ENCODE data around the gene ZNF654.
"Not testable (repeated sequence)": the region's sequence is repeated elsewhere in the genome, so short reads cannot be mapped to it uniquely, and the experiment has no call there.

Gene ZNF654

GRCh38 chr3:88090681-88091080 lies 31.6 kb downstream of the ZNF654 start:
- peaks cover 5% of the 10 kb centered on the region for H3K9me3 Mint-ChIP-seq
- H3K27me3 Mint-ChIP-seq (ENCODE audit: low read depth): no peaks in the 10 kb centered on the region
- no peak overlapping the region for H3K4me3 Mint-ChIP-seq
- no peaks in the 10 kb centered on the region for H3K4me1 Mint-ChIP-seq (ENCODE audit: low read depth)
- no peak overlapping the region for H3K27ac Mint-ChIP-seq
- H3K36me3 Mint-ChIP-seq (ENCODE audit: low read depth): peaks cover 40% of the 10 kb centered on the region

- Mint-ChIP-seq H3K4me1 (ENCODE audit: low read depth) (no peaks in the 10 kb centered on the region), H3K27ac (no peak overlapping the region), H3K9me3 (peaks cover 5% of the 10 kb centered on the region), H3K27me3 (ENCODE audit: low read depth) (no peaks in the 10 kb centered on the region), H3K4me3 (no peak overlapping the region), H3K36me3 (ENCODE audit: low read depth) (peaks cover 50% of the 10 kb centered on the region)
Observed at GRCh38 chr3:88092270-88092669, 33.2 kb downstream of the ZNF654 start.

- no peaks in the 10 kb centered on the region for H3K27me3 Mint-ChIP-seq (ENCODE audit: low read depth)
- H3K36me3 Mint-ChIP-seq (ENCODE audit: low read depth): peaks cover 56% of the 10 kb centered on the region
- peaks cover 15% of the 10 kb centered on the region for H3K9me3 Mint-ChIP-seq
- H3K27ac Mint-ChIP-seq: no peak overlapping the region
- H3K4me3 Mint-ChIP-seq: no peak overlapping the region
- H3K4me1 Mint-ChIP-seq (ENCODE audit: low read depth): peaks cover 6% of the 10 kb centered on the region
Observed at GRCh38 chr3:88093266-88093665, 34.2 kb downstream of the ZNF654 start.

GRCh38 chr3:88101142-88101541 lies 42.1 kb downstream of the ZNF654 start:
- Mint-ChIP-seq H3K9me3 (peaks cover 19% of the 10 kb centered on the region), H3K27ac (no peak overlapping the region), H3K4me3 (no peak overlapping the region), H3K4me1 (ENCODE audit: low read depth) (peaks cover 19% of the 10 kb centered on the region), H3K36me3 (ENCODE audit: low read depth) (peaks cover 49% of the 10 kb centered on the region), H3K27me3 (ENCODE audit: low read depth) (no peaks in the 10 kb centered on the region)

- Mint-ChIP-seq H3K27me3 (ENCODE audit: low read depth) (no peaks in the 10 kb centered on the region), H3K4me1 (ENCODE audit: low read depth) (peaks cover 14% of the 10 kb centered on the region), H3K27ac (no peak overlapping the region), H3K4me3 (no peak overlapping the region), H3K36me3 (ENCODE audit: low read depth) (peaks cover 24% of the 10 kb centered on the region), H3K9me3 (no peaks in the 10 kb centered on the region)
Observed at GRCh38 chr3:88105325-88105724, 46.3 kb downstream of the ZNF654 start.

GRCh38 chr3:88112289-88112688 lies 53.2 kb downstream of the ZNF654 start:
- Mint-ChIP-seq H3K4me3 (no peak overlapping the region), H3K27me3 (ENCODE audit: low read depth) (no peaks in the 10 kb centered on the region), H3K9me3 (no peaks in the 10 kb centered on the region), H3K27ac (no peak overlapping the region), H3K4me1 (ENCODE audit: low read depth) (peaks cover 12% of the 10 kb centered on the region), H3K36me3 (ENCODE audit: low read depth) (peaks cover 10% of the 10 kb centered on the region)

GRCh38 chr3:88113311-88114162 lies 54.5 kb downstream of the ZNF654 start:
- no peak overlapping the region for H3K27ac Mint-ChIP-seq
- H3K27me3 Mint-ChIP-seq (ENCODE audit: low read depth): no peaks in the 10 kb centered on the region

GRCh38 chr3:88114878-88115549 lies 56.0 kb downstream of the ZNF654 start:
- Mint-ChIP-seq H3K27ac (no peak overlapping the region), H3K36me3 (ENCODE audit: low read depth) (peaks cover 23% of the 10 kb centered on the region), H3K4me1 (ENCODE audit: low read depth) (peaks cover 10% of the 10 kb centered on the region), H3K27me3 (ENCODE audit: low read depth) (no peaks in the 10 kb centered on the region), H3K4me3 (no peak overlapping the region), H3K9me3 (peaks cover 4% of the 10 kb centered on the region)

More at GRCh38 chr3:88113311-88114162, 54.5 kb downstream of the ZNF654 start:
- peaks cover 14% of the 10 kb centered on the region for H3K4me1 Mint-ChIP-seq (ENCODE audit: low read depth)
- H3K4me3 Mint-ChIP-seq: no peak overlapping the region
- peaks cover 4% of the 10 kb centered on the region for H3K9me3 Mint-ChIP-seq
- peaks cover 21% of the 10 kb centered on the region for H3K36me3 Mint-ChIP-seq (ENCODE audit: low read depth)

GRCh38 chr3:88117683-88118082 lies 58.6 kb downstream of the ZNF654 start:
- no peak overlapping the region for H3K4me3 Mint-ChIP-seq
- H3K27me3 Mint-ChIP-seq (ENCODE audit: low read depth): no peaks in the 10 kb centered on the region
- H3K4me1 Mint-ChIP-seq (ENCODE audit: low read depth): peaks cover 10% of the 10 kb centered on the region
- peaks cover 29% of the 10 kb centered on the region for H3K36me3 Mint-ChIP-seq (ENCODE audit: low read depth)
- H3K27ac Mint-ChIP-seq: no peak overlapping the region
- peaks cover 4% of the 10 kb centered on the region for H3K9me3 Mint-ChIP-seq

GRCh38 chr3:88118603-88119002 lies 59.5 kb downstream of the ZNF654 start:
- H3K4me1 Mint-ChIP-seq (ENCODE audit: low read depth): peaks cover 10% of the 10 kb centered on the region
- H3K36me3 Mint-ChIP-seq (ENCODE audit: low read depth): peaks cover 29% of the 10 kb centered on the region
- not testable (repeated sequence) for H3K4me3 Mint-ChIP-seq; H3K27ac Mint-ChIP-seq; H3K27me3 Mint-ChIP-seq (ENCODE audit: low read depth); H3K9me3 Mint-ChIP-seq

- H3K4me1 Mint-ChIP-seq (ENCODE audit: low read depth): peaks cover 4% of the 10 kb centered on the region
- H3K9me3 Mint-ChIP-seq: no peaks in the 10 kb centered on the region
- H3K27ac Mint-ChIP-seq: no peak overlapping the region
- H3K36me3 Mint-ChIP-seq (ENCODE audit: low read depth): peaks cover 16% of the 10 kb centered on the region
- H3K4me3 Mint-ChIP-seq: no peak overlapping the region
- no peaks in the 10 kb centered on the region for H3K27me3 Mint-ChIP-seq (ENCODE audit: low read depth)
Observed at GRCh38 chr3:88123526-88123925, 64.5 kb downstream of the ZNF654 start.

GRCh38 chr3:88131695-88132094 lies 72.6 kb downstream of the ZNF654 start:
- H3K27ac Mint-ChIP-seq: no peak overlapping the region
- no peaks in the 10 kb centered on the region for H3K9me3 Mint-ChIP-seq
- peaks cover 3% of the 10 kb centered on the region for H3K4me1 Mint-ChIP-seq (ENCODE audit: low read depth)
- H3K27me3 Mint-ChIP-seq (ENCODE audit: low read depth): no peaks in the 10 kb centered on the region
- no peak overlapping the region for H3K4me3 Mint-ChIP-seq
- peaks cover 16% of the 10 kb centered on the region for H3K36me3 Mint-ChIP-seq (ENCODE audit: low read depth)

GRCh38 chr3:88132894-88133293 lies 73.8 kb downstream of the ZNF654 start:
- Mint-ChIP-seq H3K27me3 (ENCODE audit: low read depth) (no peaks in the 10 kb centered on the region), H3K4me3 (no peak overlapping the region), H3K27ac (no peak overlapping the region), H3K36me3 (ENCODE audit: low read depth) (peaks cover 19% of the 10 kb centered on the region), H3K9me3 (no peaks in the 10 kb centered on the region), H3K4me1 (ENCODE audit: low read depth) (no peaks in the 10 kb centered on the region)

GRCh38 chr3:88133711-88134263 lies 74.7 kb downstream of the ZNF654 start:
- H3K27me3 Mint-ChIP-seq (ENCODE audit: low read depth): no peaks in the 10 kb centered on the region
- peaks cover 19% of the 10 kb centered on the region for H3K36me3 Mint-ChIP-seq (ENCODE audit: low read depth)
- H3K27ac Mint-ChIP-seq: no peak overlapping the region
- no peak overlapping the region for H3K4me3 Mint-ChIP-seq
- H3K4me1 Mint-ChIP-seq (ENCODE audit: low read depth): no peaks in the 10 kb centered on the region
- H3K9me3 Mint-ChIP-seq: no peaks in the 10 kb centered on the region

- Mint-ChIP-seq H3K27ac (no peak overlapping the region), H3K4me3 (no peak overlapping the region), H3K9me3 (no peaks in the 10 kb centered on the region), H3K4me1 (ENCODE audit: low read depth) (peaks cover 4% of the 10 kb centered on the region), H3K27me3 (ENCODE audit: low read depth) (no peaks in the 10 kb centered on the region), H3K36me3 (ENCODE audit: low read depth) (peaks cover 35% of the 10 kb centered on the region)
Observed at GRCh38 chr3:88137836-88138235, 78.8 kb downstream of the ZNF654 start.

All from T-helper 1 cell treated with Interleukin-12 subunit alpha and Interleukin-12 subunit beta and Interleukin-4 antibody, amounts not matched to agents 30 μg/mL and 1 μg/mL, for 36 hours (primary cell).